CD4-positive, alpha-beta T cell treated with Interleukin-6 at 100 ng/mL for 8 hours (primary cell): ENCODE results near the gene AMER2.
A peak's percentile ranks its signal among the peaks of the same experiment; 100 is the strongest.

Experiments used
- DNase-seq: peaks from one replicate; pipeline ENCODE4 v3.0.0-alpha.2; 2020; ENCODE audit warnings: mixed read lengths, low spot score

AMER2 gene

GRCh38 chr13:25149711-25150110, 22.4 kb downstream of the AMER2 start:
- no peak for DNase-seq

GRCh38 chr13:25148402-25148771, 23.7 kb downstream of the AMER2 start:
- no peak for DNase-seq

GRCh38 chr13:25147638-25148401, 24.3 kb downstream of the AMER2 start:
- DNase-seq, result no peak

GRCh38 chr13:25143706-25144105, 28.4 kb downstream of the AMER2 start:
- no peak for DNase-seq

- DNase-seq, result no peak
Measured at GRCh38 chr13:25141042-25141441, 31.0 kb downstream of the AMER2 start.

GRCh38 chr13:25137788-25138115, 34.3 kb downstream of the AMER2 start:
- DNase-seq, result no peak

GRCh38 chr13:25136880-25137787, 35.0 kb downstream of the AMER2 start:
- no peak for DNase-seq

- no peak for DNase-seq
Measured at GRCh38 chr13:25135896-25136295, 36.2 kb downstream of the AMER2 start.

- DNase-seq, result no peak
Measured at GRCh38 chr13:25132751-25133390, 39.2 kb downstream of the AMER2 start.

GRCh38 chr13:25131881-25132420, 40.1 kb downstream of the AMER2 start:
- DNase-seq, result no peak

- DNase-seq, result no peak
Measured at GRCh38 chr13:25130944-25131343, 41.1 kb downstream of the AMER2 start.

GRCh38 chr13:25118378-25118905, 53.6 kb downstream of the AMER2 start:
- no peak for DNase-seq

GRCh38 chr13:25117312-25117711, 54.8 kb downstream of the AMER2 start:
- no peak for DNase-seq

- no peak for DNase-seq
Measured at GRCh38 chr13:25116044-25116443, 56.0 kb downstream of the AMER2 start.

GRCh38 chr13:25114220-25114619, 57.9 kb downstream of the AMER2 start:
- DNase-seq, result peak; percentile 34

GRCh38 chr13:25112695-25113255, 59.3 kb downstream of the AMER2 start:
- no peak for DNase-seq
